Lung (tissue), 12 donors: ENCODE results near the gene TMEM131L. TPM values are rescaled to one million over a fixed set of nuclear protein-coding genes. Genes with fewer than 3 reads are reported as not detected.

ENCODE experiments used
- ATAC-seq: fragments of 200-7000 bp; cut with Tn5 transposase; one replicate; pipeline ENCODE4 v1.9.1; 2020; ENCODE audit warnings: moderate number of reproducible peaks; ENCODE audit not compliant: insufficient read depth, low FRiP score
- DNase-seq, 3 donors: peaks; one replicate each; pipeline ENCODE4 v3.0.0-alpha.2; 2013 to 2017
- H3K27ac ChIP-seq, 2 donors: one replicate each; pipeline ENCODE4 v1.5.1; 2013; ENCODE audit warnings: mild to moderate bottlenecking in 2 of 2, moderate library complexity in 2 of 2, control low read depth in 1 of 2, inconsistent platforms in 1 of 2, low read depth in 1 of 2, low read length in 1 of 2
- H3K27me3 ChIP-seq, 3 donors: one replicate each; pipeline ENCODE4 v1.5.1; 2013; ENCODE audit warnings: low read length in 2 of 3; ENCODE audit not compliant: control insufficient read depth in 3 of 3, insufficient read depth in 3 of 3
- H3K36me3 ChIP-seq, 4 donors: one replicate each; pipeline ENCODE4 v1.5.1; 2013; ENCODE audit warnings: low read length in 4 of 4, mild to moderate bottlenecking in 1 of 4, moderate library complexity in 1 of 4; ENCODE audit not compliant: control insufficient read depth in 4 of 4, insufficient read depth in 4 of 4
- H3K4me1 ChIP-seq, 5 donors: one replicate each; pipeline ENCODE4 v1.5.1; 2013; ENCODE audit warnings: low read length in 5 of 5, mild to moderate bottlenecking in 2 of 5, moderate library complexity in 1 of 5; ENCODE audit not compliant: control insufficient read depth in 5 of 5, insufficient read depth in 5 of 5
- H3K4me3 ChIP-seq: one replicate; pipeline ENCODE4 v1.5.1; 2013; ENCODE audit warnings: mild to moderate bottlenecking, control low read depth, moderate library complexity
- H3K9ac ChIP-seq, 2 donors: one replicate each; pipeline ENCODE4 v1.5.1; 2013; ENCODE audit warnings: low read length in 2 of 2, control low read depth in 1 of 2; ENCODE audit not compliant: insufficient read depth in 1 of 2
- H3K9me3 ChIP-seq, 4 donors: one replicate each; pipeline ENCODE4 v1.5.1; 2013; ENCODE audit warnings: low read length in 3 of 4, mild to moderate bottlenecking in 1 of 4, moderate library complexity in 1 of 4; ENCODE audit not compliant: control insufficient read depth in 4 of 4, insufficient read depth in 3 of 4
- CTCF ChIP-seq: IDR thresholded peaks from 2 replicates; pipeline ENCODE4 v1.5.1; 2012; ENCODE audit warnings: mild to moderate bottlenecking; ENCODE audit errors: control extremely low read depth, extremely low read depth
- WGBS, 2 donors: extraction: QIAGEN DNeasy Blood & Tissue Kit; methylation state at CpG; one replicate each; pipeline ENCODE4 v1.1.7; 2013; 5-methylcytosine and 5-hydroxymethylcytosine counted together
- polyA plus RNA-seq, 2 donors: library from polyadenylated mRNA; stranded (reverse); fragments of 200-250 nt; gene quantifications; one replicate each; pipeline ENCODE4 v1.2.1, GENCODE V29; 2013
- total RNA-seq, 2 donors: library from RNA; depleted of rRNA in 1 of 2; stranded (reverse); fragments of >200 nt in 1 of 2; gene quantifications; one replicate each; pipeline ENCODE4 v1.2.1, GENCODE V29; 2014 to 2021
- donor health status: control.
- donor health status: control.
- donor health status: Bipolar disorder and iron deficiency.
- donor health status: healthy.
- donor health status: DM: yes; HTN: yes; CAD: no.

Gene TMEM131L
- total and polyA plus RNA-seq, 4 donors = 2.9 to 40.6 (median 11.8) TPM

- no peak overlapping the region for H3K27ac ChIP-seq
- H3K4me3 ChIP-seq = no peak overlapping the region
- H3K9ac ChIP-seq = peak overlapping the region in 1 of 2 donors; percentile 39
- peaks cover 13 to 62% (median 18%) of the 10 kb centered on the region in 5 donors for H3K4me1 ChIP-seq
- WGBS, 2 donors = 54 to 68% methylated on average over 7 of the region's 7 CpGs
- H3K27me3 ChIP-seq = no peaks in the 10 kb centered on the region
- H3K9me3 ChIP-seq = no peaks in the 10 kb centered on the region
- DNase-seq (peak; percentile 55 to 86 (median 79)), ATAC-seq (no peak)
- TF ChIP-seq CTCF = no peak
- no peaks in the 10 kb centered on the region for H3K36me3 ChIP-seq
These were observed 69.8 kb downstream of the TMEM131L start for GRCh38 chr4:153535772-153536513.

GRCh38 chr4:153537493-153537960 is 71.4 kb downstream of the TMEM131L start:
- no peaks in the 10 kb centered on the region for H3K36me3 ChIP-seq
- 88 to 93% methylated on average over 6 of the region's 6 CpGs for WGBS, 2 donors

GRCh38 chr4:153538487-153539357 is 72.6 kb downstream of the TMEM131L start:
- 42 to 75% methylated on average over 17 of the region's 17 CpGs for WGBS, 2 donors

More at GRCh38 chr4:153537493-153537960, 71.4 kb downstream of the TMEM131L start:
- peaks cover 7 to 46% (median 13%) of the 10 kb centered on the region in 5 donors for H3K4me1 ChIP-seq
- DNase-seq = no peak
- H3K9ac ChIP-seq = no peak overlapping the region
- no peak overlapping the region for H3K4me3 ChIP-seq
- no peak for TF ChIP-seq CTCF
- ATAC-seq = no peak
- no peaks in the 10 kb centered on the region for H3K9me3 ChIP-seq
- H3K27me3 ChIP-seq = no peaks in the 10 kb centered on the region
- H3K27ac ChIP-seq = no peak overlapping the region

More at GRCh38 chr4:153538487-153539357, 72.6 kb downstream of the TMEM131L start:
- peak overlapping the region in 1 of 2 donors; percentile 48 for H3K9ac ChIP-seq
- no peak overlapping the region for H3K4me3 ChIP-seq
- peak; percentile 86 to 95 (median 91) for DNase-seq
- no peaks in the 10 kb centered on the region for H3K27me3 ChIP-seq
- H3K9me3 ChIP-seq = no peaks in the 10 kb centered on the region
- peak overlapping the region; percentile 35 to 37 for H3K27ac ChIP-seq
- no peaks in the 10 kb centered on the region for H3K36me3 ChIP-seq
- peak; percentile 8 for ATAC-seq
- peaks cover 7 to 45% (median 13%) of the 10 kb centered on the region in 5 donors for H3K4me1 ChIP-seq
- no peak for TF ChIP-seq CTCF
